NAMALWA (cell line): Measurements from ENCODE around the gene CHRM5.

Experiments
- DNase-seq: peaks from one replicate; pipeline ENCODE4 v3.0.0-alpha.2; 2015; ENCODE audit warnings: low spot score

Gene CHRM5

DNA sequence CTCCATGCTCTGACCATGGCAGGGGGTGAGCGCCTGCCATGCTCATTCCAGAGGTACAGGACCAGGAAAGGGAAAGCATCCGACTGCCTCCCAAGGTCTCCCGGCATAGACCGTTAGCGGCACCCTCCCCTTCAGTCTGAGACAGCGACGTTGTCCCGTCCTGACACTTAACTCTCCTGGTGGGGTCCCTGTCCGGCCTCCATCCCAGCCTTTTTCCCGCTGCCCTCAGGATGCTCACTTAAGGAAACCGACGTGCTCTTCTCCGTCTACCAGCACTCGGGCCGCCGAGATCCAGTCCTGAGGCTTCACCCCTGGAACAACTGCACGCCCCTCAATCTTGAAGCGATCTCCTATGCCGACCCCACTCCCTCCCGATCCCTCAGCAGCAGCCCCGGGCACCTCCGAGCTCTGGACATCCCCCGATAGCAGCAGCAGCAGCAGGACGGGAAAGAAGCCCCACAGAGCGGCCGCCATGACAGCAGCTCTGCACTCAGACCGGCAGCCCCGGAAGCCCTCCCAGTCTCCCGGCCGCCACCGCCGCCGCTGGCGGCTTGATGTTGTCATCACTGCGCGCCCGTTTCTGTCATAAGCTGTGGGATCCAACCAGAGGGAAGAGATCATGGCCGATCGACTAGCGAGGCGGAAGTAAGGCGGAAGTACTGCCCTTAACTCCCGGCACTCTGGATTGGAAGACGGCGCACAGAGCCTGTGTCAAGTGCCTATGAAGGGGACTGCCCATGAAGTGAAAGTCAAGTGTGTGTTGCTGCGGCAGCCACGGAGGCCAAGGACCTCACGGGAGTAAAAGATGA lies 133.3 kb downstream of the CHRM5 start, which contains the start of the genes EMC7 and PGBD4:
Gene EMC7, minus strand, starts transcription at position 497 of the 809 bp plus-strand sequence. Its CDS starts 23 bp downstream, at position 474.
Gene PGBD4, plus strand, starts transcription at position 718 of the 809 bp plus-strand sequence. CDS start 449 bp downstream, outside the sequence.
- DNase-seq, result peak; percentile 99

- DNase-seq, result no peak
Measured at GRCh38 chr15:34102175-34102925, 134.1 kb downstream of the CHRM5 start.

- no peak for DNase-seq
Measured at GRCh38 chr15:34106423-34106822, 138.1 kb downstream of the CHRM5 start.

GRCh38 chr15:34107315-34107714 lies 139.0 kb downstream of the CHRM5 start:
- DNase-seq, result no peak

- peak; percentile 70 for DNase-seq
Measured at GRCh38 chr15:34109797-34110663, 141.7 kb downstream of the CHRM5 start.

DNA sequence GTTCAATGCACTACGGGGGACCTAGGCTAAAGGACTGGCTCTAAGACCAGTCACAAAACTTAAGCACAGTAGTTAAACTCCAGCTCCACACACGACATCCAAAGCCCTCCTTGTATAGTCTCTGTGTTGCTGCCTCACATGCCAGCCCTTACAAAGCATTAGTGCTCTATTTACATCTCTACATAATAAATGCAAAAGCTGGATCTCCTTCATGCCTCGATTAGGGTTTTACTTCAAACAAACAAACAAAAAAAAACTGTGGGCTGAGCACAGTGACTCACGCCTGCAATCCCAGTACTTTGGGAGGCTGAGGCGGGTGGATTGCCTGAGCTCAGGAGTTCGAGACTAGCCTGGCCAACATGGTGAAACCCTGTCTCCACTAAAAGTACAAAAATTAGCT lies 143.2 kb downstream of the CHRM5 start:
- DNase-seq, result no peak

DNA sequence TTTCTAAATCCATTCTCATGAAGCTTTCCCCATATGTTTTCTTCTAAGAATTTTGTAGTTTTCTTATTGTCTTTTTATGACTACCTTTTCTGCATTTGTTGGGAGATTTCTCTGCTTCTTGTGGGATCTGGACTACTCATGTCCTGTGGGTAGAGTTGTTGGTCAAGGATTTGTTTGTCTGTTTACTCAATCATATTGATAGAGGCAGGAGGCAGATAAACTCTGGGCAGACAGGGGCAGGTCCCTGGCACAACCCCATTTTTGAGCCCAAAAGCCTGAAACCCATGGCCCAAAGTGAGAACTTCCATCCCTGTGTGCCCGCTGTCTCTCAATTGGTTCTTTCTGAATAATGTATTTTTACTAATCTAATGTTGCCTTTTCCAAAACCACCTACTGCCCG lies 145.9 kb downstream of the CHRM5 start:
- DNase-seq, result no peak

GRCh38 chr15:34114739-34115138 lies 146.4 kb downstream of the CHRM5 start:
- DNase-seq, result no peak

GRCh38 chr15:34116620-34117019 lies 148.3 kb downstream of the CHRM5 start:
- no peak for DNase-seq
